Effector memory CD8-positive, alpha-beta T cell (primary cell): ENCODE results near the gene USP19.
A peak's percentile ranks its signal among the peaks of the same experiment; 100 is the strongest.

Experiments used
- ATAC-seq: fragments of 150-1000 bp; cut with Tn5 transposase; replicated peaks from 2 replicates; pipeline ENCODE4 v1.10.0; 2021; ENCODE audit warnings: mild to moderate bottlenecking, moderate library complexity
- DNase-seq, 3 experiments: peaks; one replicate each; pipeline ENCODE4 v3.0.0; 2021
- H3K27ac Mint-ChIP-seq, 2 donors: one replicate each; pipeline ENCODE4 v1.8.0; 2022; ENCODE audit warnings: mild to moderate bottlenecking in 2 of 2, mixed read lengths in 2 of 2, moderate library complexity in 2 of 2
- H3K27me3 Mint-ChIP-seq, 2 donors: one replicate each; pipeline ENCODE4 v1.8.0; 2022; ENCODE audit warnings: mixed read lengths in 2 of 2
- H3K36me3 Mint-ChIP-seq: one replicate; pipeline ENCODE4 v1.8.0; 2022; ENCODE audit warnings: mild to moderate bottlenecking, moderate library complexity, mixed read lengths; ENCODE audit not compliant: insufficient read depth
- H3K4me1 Mint-ChIP-seq, 2 donors: one replicate each; pipeline ENCODE4 v1.8.0; 2022; ENCODE audit warnings: low read depth in 2 of 2, mixed read lengths in 2 of 2
- H3K4me3 Mint-ChIP-seq, 2 donors: one replicate each; pipeline ENCODE4 v1.8.0; 2022; ENCODE audit warnings: mild to moderate bottlenecking in 2 of 2, mixed read lengths in 2 of 2, moderate library complexity in 2 of 2
- H3K9me3 Mint-ChIP-seq, 2 donors: one replicate each; pipeline ENCODE4 v1.8.0; 2022; ENCODE audit warnings: mixed read lengths in 2 of 2

Gene USP19

GRCh38 chr3:49124991-49125670 is 4.5 kb upstream of the USP19 start:
- no peak for ATAC-seq
- Mint-ChIP-seq H3K36me3 (no peaks in the 10 kb centered on the region), H3K9me3 (no peaks in the 10 kb centered on the region), H3K27me3 (no peaks in the 10 kb centered on the region), H3K27ac (peak overlapping the region; percentile 31 to 41), H3K4me3 (no peak overlapping the region), H3K4me1 (peaks cover 0 to 5% of the 10 kb centered on the region in 2 donors)
- DNase-seq = no peak

- H3K36me3 Mint-ChIP-seq = no peaks in the 10 kb centered on the region
These were observed 3.6 kb upstream of the USP19 start for GRCh38 chr3:49124203-49124602.

GRCh38 chr3:49123687-49124086 is 3.1 kb upstream of the USP19 start:
- DNase-seq = no peak
- H3K4me3 Mint-ChIP-seq = no peak overlapping the region
- peaks cover 8 to 11% of the 10 kb centered on the region in 2 donors for H3K4me1 Mint-ChIP-seq
- no peaks in the 10 kb centered on the region for H3K9me3 Mint-ChIP-seq
- H3K27ac Mint-ChIP-seq = no peak overlapping the region
- no peaks in the 10 kb centered on the region for H3K36me3 Mint-ChIP-seq
- H3K27me3 Mint-ChIP-seq = no peaks in the 10 kb centered on the region
- no peak for ATAC-seq

More at GRCh38 chr3:49124203-49124602, 3.6 kb upstream of the USP19 start:
- Mint-ChIP-seq H3K27me3 (no peaks in the 10 kb centered on the region), H3K4me1 (peaks cover 5 to 7% of the 10 kb centered on the region in 2 donors), H3K27ac (no peak overlapping the region), H3K4me3 (no peak overlapping the region), H3K9me3 (no peaks in the 10 kb centered on the region)
- no peak for DNase-seq
- ATAC-seq = no peak

- ATAC-seq (no peak), DNase-seq (no peak)
- peaks cover 8 to 11% of the 10 kb centered on the region in 2 donors for H3K4me1 Mint-ChIP-seq
- no peaks in the 10 kb centered on the region for H3K27me3 Mint-ChIP-seq
- H3K4me3 Mint-ChIP-seq = no peak overlapping the region
- H3K27ac Mint-ChIP-seq = no peak overlapping the region
- peaks cover 6% of the 10 kb centered on the region for H3K36me3 Mint-ChIP-seq
- no peaks in the 10 kb centered on the region for H3K9me3 Mint-ChIP-seq
These were observed 2.4 kb upstream of the USP19 start for GRCh38 chr3:49122886-49123545.

GRCh38 chr3:49122451-49122850 is 1.8 kb upstream of the USP19 start:
- Mint-ChIP-seq H3K4me3 (peak overlapping the region in 1 of 2 donors; percentile 80), H3K27me3 (no peaks in the 10 kb centered on the region), H3K9me3 (no peaks in the 10 kb centered on the region), H3K27ac (peak overlapping the region in 1 of 2 donors; percentile 89), H3K4me1 (peaks cover 8 to 11% of the 10 kb centered on the region in 2 donors), H3K36me3 (peaks cover 12% of the 10 kb centered on the region)
- ATAC-seq (no peak), DNase-seq (no peak)

- DNase-seq (no peak), ATAC-seq (no peak)
- H3K4me3 Mint-ChIP-seq = peak overlapping the region; percentile 80
- no peaks in the 10 kb centered on the region for H3K9me3 Mint-ChIP-seq
- peak overlapping the region; percentile 89 to 90 for H3K27ac Mint-ChIP-seq
- peaks cover 15% of the 10 kb centered on the region for H3K36me3 Mint-ChIP-seq
- H3K27me3 Mint-ChIP-seq = no peaks in the 10 kb centered on the region
- H3K4me1 Mint-ChIP-seq = peaks cover 8 to 11% of the 10 kb centered on the region in 2 donors
These were observed 1.4 kb upstream of the USP19 start for GRCh38 chr3:49122022-49122421.

GRCh38 chr3:49121132-49121736 is 611 bp upstream of the USP19 start:
- H3K36me3 Mint-ChIP-seq = peaks cover 19% of the 10 kb centered on the region
- no peaks in the 10 kb centered on the region for H3K27me3 Mint-ChIP-seq
- peaks cover 8 to 11% of the 10 kb centered on the region in 2 donors for H3K4me1 Mint-ChIP-seq
- peak overlapping the region; percentile 89 to 90 for H3K27ac Mint-ChIP-seq
- no peak for DNase-seq
- H3K9me3 Mint-ChIP-seq = no peaks in the 10 kb centered on the region
- ATAC-seq = no peak
- peak overlapping the region; percentile 80 for H3K4me3 Mint-ChIP-seq

GRCh38 chr3:49120096-49120437 is 556 bp downstream of the USP19 start:
- Mint-ChIP-seq H3K27me3 (no peaks in the 10 kb centered on the region), H3K36me3 (peaks cover 26% of the 10 kb centered on the region), H3K9me3 (no peaks in the 10 kb centered on the region), H3K27ac (peak overlapping the region; percentile 89 to 90), H3K4me3 (peak overlapping the region; percentile 80), H3K4me1 (peaks cover 8 to 11% of the 10 kb centered on the region in 2 donors)
- ATAC-seq (peak; percentile 18), DNase-seq (peak in 2 of 3 experiments; percentile 8 to 15)

GRCh38 chr3:49119439-49119838 is 1.2 kb downstream of the USP19 start:
- H3K36me3 Mint-ChIP-seq = peaks cover 31% of the 10 kb centered on the region
- H3K27ac Mint-ChIP-seq = peak overlapping the region; percentile 89 to 90
- H3K4me3 Mint-ChIP-seq = peak overlapping the region; percentile 80
- H3K27me3 Mint-ChIP-seq = no peaks in the 10 kb centered on the region
- H3K4me1 Mint-ChIP-seq = peaks cover 5 to 11% of the 10 kb centered on the region in 2 donors
- DNase-seq = no peak
- H3K9me3 Mint-ChIP-seq = no peaks in the 10 kb centered on the region
- ATAC-seq = no peak

GRCh38 chr3:49119036-49119435 is 1.6 kb downstream of the USP19 start:
- Mint-ChIP-seq H3K27ac (peak overlapping the region in 1 of 2 donors; percentile 89), H3K4me1 (peaks cover 5 to 11% of the 10 kb centered on the region in 2 donors), H3K27me3 (no peaks in the 10 kb centered on the region), H3K36me3 (peaks cover 31% of the 10 kb centered on the region), H3K4me3 (peak overlapping the region; percentile 6 to 80), H3K9me3 (no peaks in the 10 kb centered on the region)
- DNase-seq (no peak), ATAC-seq (no peak)

- Mint-ChIP-seq H3K4me3 (no peak overlapping the region), H3K27ac (peak overlapping the region in 1 of 2 donors; percentile 41), H3K36me3 (peaks cover 34% of the 10 kb centered on the region), H3K9me3 (no peaks in the 10 kb centered on the region), H3K4me1 (peaks cover 0 to 2% of the 10 kb centered on the region in 2 donors), H3K27me3 (no peaks in the 10 kb centered on the region)
- no peak for DNase-seq
- no peak for ATAC-seq
These were observed 8.4 kb downstream of the USP19 start for GRCh38 chr3:49112262-49112661.

- Mint-ChIP-seq H3K27me3 (no peaks in the 10 kb centered on the region), H3K4me3 (no peak overlapping the region), H3K4me1 (peaks cover 0 to 2% of the 10 kb centered on the region in 2 donors), H3K9me3 (no peaks in the 10 kb centered on the region), H3K27ac (no peak overlapping the region), H3K36me3 (peaks cover 29% of the 10 kb centered on the region)
- DNase-seq (no peak), ATAC-seq (no peak)
These were observed 9.3 kb downstream of the USP19 start for GRCh38 chr3:49111347-49111746.

GRCh38 chr3:49110780-49111179 is 9.8 kb downstream of the USP19 start:
- H3K27ac Mint-ChIP-seq = no peak overlapping the region
- H3K9me3 Mint-ChIP-seq = no peaks in the 10 kb centered on the region
- ATAC-seq (no peak), DNase-seq (no peak)
- H3K27me3 Mint-ChIP-seq = no peaks in the 10 kb centered on the region
- H3K4me3 Mint-ChIP-seq = no peak overlapping the region
- H3K4me1 Mint-ChIP-seq = peaks cover 0 to 1% of the 10 kb centered on the region in 2 donors
- peaks cover 26% of the 10 kb centered on the region for H3K36me3 Mint-ChIP-seq

GRCh38 chr3:49108346-49108745 is 12.3 kb downstream of the USP19 start:
- Mint-ChIP-seq H3K9me3 (no peaks in the 10 kb centered on the region), H3K36me3 (peaks cover 34% of the 10 kb centered on the region), H3K4me3 (no peak overlapping the region), H3K4me1 (peaks cover 17 to 20% of the 10 kb centered on the region in 2 donors), H3K27ac (no peak overlapping the region), H3K27me3 (no peaks in the 10 kb centered on the region)
- ATAC-seq (no peak), DNase-seq (no peak)
